ENCODE data around the gene ZNF865.

The ZNF865 gene

DNA sequence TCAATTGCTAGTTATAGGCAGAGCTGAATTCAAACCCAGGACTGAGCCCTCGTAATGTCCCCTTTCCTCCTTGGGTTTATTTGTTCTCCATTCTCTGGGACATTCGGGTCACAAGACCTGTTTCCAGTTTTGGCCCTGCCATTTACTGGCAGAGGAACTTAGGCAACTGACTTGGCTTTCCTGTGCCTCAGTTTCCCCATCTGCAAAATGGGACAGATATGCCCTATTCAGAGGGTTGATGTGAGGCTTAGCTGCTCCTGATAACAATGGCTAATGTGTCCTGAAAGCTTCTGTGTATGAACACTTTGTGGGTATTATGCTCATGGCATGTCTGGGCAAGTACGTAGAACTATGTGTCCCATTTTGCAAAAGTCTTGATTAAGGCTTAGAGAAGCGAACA lies 4.4 kb upstream of the ZNF865 start:
- in situ Hi-C loops (cut with HindIII; ENCODE audit: low pct_ligation_motif_present, low pct_unique_long_range_greater_than_20kb, low sequenced_read_pairs): no loop called here
- DNase-seq: no peak

DNA sequence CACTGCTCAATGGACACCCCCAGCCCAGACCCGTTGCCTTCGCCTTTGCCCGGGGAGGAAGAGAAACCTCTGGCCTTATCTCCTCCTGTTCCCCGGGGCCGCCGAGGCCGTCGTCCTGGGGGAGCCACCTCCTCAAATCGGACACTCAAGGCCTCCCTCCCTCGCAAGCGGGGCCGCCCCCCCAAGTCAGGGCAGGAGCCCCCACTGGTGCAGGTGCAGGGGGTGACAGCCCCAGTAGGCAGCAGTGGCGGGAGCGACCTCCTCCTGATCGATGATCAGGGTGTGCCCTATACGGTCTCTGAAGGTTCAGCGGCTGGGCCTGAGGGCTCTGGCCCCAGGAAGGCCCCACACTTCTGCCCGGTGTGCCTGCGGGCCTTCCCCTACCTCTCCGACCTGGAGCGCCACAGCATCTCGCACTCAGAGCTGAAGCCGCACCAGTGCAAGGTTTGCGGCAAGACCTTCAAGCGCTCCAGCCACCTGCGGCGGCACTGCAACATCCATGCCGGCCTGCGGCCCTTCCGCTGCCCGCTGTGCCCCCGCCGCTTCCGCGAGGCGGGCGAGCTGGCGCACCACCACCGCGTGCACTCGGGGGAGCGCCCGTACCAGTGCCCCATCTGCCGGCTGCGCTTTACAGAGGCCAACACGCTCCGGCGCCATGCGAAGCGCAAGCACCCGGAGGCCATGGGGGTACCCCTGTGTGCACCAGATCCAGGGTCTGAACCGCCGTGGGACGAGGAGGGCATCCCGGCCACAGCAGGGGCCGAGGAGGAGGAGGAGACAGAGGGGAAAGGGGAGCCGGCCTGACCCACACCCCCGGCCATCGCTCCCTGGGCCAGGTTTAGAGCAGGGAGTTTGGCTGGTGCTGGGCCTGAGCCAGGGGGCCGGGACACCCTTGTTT lies 3.1 kb upstream of the ZNF865 start:
- in situ Hi-C loops (cut with HindIII; ENCODE audit: low pct_ligation_motif_present, low pct_unique_long_range_greater_than_20kb, low sequenced_read_pairs): no loop called here
- DNase-seq: no peak

DNA sequence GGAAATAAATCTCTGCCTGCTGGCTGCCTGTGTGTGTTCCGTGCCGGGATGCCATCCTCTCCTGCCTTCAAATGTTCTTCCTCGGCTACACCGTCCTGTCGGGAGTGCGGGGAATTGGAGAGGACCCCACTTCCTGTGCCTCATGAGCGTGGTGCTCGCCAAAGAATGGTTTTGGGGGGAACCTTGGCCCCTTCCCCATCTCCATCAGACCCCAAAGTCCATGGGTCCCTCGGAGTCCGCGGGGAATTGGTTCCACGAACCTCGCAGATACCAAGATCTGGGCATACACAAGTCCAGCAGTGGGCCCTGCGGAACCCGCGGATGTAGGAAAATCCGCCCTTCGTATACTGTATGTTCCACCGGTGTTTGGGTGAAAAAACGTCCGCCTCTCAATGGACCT lies 2.3 kb upstream of the ZNF865 start:
- in situ Hi-C loops (cut with HindIII; ENCODE audit: low pct_ligation_motif_present, low pct_unique_long_range_greater_than_20kb, low sequenced_read_pairs): no loop called here
- DNase-seq: no peak

DNA sequence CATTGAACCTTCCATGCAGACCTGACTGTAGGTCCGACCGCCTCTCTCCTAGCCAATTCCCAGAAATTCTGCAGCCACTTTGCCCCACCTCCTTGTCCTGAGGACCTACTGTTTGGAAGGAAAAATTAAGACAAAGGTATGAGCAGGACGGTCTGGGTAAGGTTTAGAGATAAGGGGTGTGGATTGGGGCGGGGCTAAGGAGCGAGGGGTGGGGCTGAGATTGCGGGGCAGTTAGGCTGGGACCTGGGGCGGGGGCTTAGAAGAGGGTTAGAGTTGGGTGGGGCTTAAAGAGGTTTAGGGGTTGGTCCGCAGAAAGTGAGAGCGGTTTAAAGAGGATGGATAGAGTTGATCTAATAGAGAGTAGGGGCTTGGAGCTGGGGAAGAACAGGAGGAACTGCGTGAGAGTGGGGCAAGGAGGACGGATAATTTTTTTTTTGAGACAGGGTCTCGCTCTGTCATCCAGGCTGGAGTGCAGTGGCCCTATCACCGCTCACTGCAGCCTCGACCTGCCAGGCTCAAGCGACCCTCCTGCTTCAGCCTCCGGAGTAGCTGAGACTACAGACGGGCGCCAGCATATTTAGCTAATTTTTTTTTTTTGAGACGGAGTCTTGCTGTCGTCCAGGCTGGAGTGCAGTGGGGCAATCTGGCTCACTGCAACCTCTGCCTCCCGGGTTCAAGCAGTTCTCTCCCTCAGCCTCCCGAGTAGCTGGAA lies 1.7 kb upstream of the ZNF865 start:
- DNase-seq: no peak
- in situ Hi-C loops (cut with HindIII; ENCODE audit: low pct_ligation_motif_present, low pct_unique_long_range_greater_than_20kb, low sequenced_read_pairs): no loop called here

DNA sequence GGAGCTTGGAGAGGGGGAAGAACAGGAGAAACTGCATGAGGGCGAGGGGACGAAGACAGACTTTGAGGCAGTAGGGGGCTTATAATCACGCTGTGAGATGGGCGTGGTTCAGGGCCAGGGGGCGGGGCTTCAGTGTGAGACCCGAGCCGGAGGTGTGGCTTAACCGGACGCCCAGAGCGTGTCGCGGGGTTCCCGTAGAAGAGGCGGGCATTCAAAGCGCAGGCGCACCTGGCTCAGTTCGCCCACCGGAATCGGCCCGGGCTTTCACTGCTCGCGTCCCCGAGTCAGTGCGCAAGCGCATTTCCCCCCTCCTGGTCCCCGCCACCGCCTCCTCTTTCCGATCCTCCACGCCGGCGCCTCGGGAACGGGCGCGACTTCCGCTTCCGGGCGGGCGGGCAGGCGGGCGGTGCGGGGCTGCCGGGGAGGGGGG lies 225 bp upstream of the ZNF865 start:
- DNase-seq: peak; percentile 96
- in situ Hi-C loops (cut with HindIII; ENCODE audit: low pct_ligation_motif_present, low pct_unique_long_range_greater_than_20kb, low sequenced_read_pairs): no loop called here

DNA sequence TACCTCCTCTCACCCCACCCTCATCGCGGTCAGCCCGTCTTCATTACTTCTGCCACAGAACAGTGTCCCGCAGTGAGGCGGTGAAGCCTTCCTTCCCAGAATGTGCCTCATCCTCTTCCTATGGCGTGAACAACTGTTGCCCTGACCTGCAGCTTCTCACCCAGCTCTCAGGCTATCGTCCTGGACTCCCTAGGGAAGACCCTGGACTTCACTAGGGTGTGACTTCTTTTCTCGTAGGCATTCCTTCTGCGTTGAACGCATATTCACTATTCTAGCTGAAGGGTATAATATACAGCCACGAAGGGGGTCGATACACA lies 982 bp downstream of the ZNF865 start:
- DNase-seq: no peak
- in situ Hi-C loops (cut with HindIII; ENCODE audit: low pct_ligation_motif_present, low pct_unique_long_range_greater_than_20kb, low sequenced_read_pairs): no loop called here

DNA sequence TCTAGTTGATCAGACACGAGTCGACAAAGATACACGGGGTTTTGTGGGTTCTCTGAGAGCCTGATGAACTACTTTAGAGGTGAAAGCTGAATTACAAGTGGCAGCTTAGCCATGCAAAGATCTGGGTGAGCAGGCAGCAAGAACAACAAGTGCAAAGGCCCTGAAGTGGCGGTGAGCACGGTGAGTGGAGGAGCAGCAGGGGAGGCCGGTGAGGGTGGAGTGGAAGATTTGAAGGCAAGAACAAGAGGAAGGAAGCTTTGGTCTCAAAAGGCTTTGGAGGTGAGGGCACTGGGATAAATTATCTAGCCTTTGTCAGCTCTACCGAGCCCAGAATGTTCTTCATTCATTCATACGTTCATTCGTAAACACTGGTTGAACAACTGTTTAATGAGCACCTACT lies 1.4 kb downstream of the ZNF865 start:
- in situ Hi-C loops (cut with HindIII; ENCODE audit: low pct_ligation_motif_present, low pct_unique_long_range_greater_than_20kb, low sequenced_read_pairs): no loop called here
- DNase-seq: no peak

DNA sequence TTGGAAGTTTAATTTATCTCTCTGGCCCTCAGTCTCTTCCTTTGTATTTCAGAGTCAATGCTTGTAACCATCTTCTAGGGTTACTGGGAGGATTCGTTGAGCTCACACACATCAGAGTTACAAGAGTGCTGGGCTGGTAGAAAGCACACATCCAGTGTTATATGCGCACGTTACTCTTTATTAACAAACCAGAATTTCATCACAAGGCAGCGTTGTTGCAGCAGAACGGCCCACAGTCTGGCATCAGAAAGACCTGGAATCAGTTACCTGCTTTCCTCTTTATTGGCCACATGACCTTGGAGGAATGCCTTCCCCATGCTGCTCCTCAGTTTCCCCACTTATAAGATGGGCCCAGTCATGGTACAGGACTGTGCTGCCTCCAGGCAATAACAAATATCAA lies 3.9 kb downstream of the ZNF865 start:
- in situ Hi-C loops (cut with HindIII; ENCODE audit: low pct_ligation_motif_present, low pct_unique_long_range_greater_than_20kb, low sequenced_read_pairs): no loop called here
- DNase-seq: no peak

DNA sequence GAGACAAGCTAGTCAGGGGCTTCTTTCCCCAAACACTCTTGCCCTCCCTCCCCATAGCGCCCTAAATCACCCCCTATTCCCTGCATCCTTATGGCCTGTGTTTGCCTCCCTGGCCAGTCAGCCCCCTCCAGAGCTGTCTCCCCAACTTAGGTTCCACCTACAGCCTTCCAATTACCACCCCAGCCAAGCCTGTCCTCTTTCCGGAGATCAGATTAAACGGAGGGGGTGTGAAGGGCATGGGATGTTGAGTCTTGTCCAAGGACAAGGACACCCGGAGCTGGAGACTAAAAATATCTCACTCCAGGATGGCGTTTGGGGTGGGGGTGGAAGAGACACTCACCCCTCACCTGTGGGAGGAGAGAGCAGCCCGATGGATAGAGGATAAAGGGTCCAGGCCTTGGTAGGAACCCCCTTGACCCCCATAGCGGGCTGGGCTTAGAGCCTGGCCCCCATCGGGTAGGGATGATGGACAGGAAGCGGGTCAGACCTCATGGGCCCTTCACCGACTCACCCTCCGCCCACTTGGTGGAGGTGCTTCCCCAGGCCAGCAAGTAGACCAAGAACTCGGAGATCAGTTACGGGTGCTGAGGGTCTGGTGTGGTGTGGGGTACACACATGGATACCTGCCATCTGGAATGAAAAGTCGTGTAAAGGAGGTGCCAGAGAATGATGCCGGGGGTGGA lies 6.0 kb downstream of the ZNF865 start:
- no peak for DNase-seq
- in situ Hi-C loops (cut with HindIII; ENCODE audit: low pct_ligation_motif_present, low pct_unique_long_range_greater_than_20kb, low sequenced_read_pairs): no loop called here

DNA sequence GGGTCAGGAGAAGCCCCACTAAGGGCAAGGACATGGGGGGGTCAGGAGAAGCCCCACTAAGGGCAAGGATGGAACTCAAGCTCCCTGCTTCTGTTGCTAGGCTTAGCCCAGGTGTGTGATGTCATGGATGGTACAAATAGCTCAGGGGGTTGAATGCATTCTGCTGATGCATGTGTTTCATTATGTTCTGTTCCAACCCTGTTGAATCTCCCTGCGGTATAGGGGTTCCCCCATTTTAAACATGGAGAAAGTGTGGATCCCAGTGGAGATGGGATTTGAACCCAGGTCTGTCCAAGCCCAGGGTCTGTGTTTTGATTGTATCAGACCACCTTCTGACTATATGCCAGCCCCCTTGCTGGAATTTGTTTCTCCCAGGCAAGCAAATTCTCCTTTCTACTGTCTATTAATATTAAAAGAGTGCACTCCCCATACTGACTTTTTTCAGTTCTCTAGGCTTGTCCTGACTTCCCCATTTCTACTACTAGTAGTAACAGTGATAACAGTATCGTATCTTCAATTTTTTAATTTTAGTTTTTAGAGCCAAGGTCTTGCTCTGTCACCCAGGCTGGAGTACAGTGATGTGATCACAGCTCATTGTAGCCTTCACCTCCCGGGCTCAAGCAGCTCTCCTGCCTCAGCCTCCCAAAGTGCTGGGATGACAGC lies 6.7 kb downstream of the ZNF865 start:
- DNase-seq: no peak
- in situ Hi-C loops (cut with HindIII; ENCODE audit: low pct_ligation_motif_present, low pct_unique_long_range_greater_than_20kb, low sequenced_read_pairs): no loop called here

DNA sequence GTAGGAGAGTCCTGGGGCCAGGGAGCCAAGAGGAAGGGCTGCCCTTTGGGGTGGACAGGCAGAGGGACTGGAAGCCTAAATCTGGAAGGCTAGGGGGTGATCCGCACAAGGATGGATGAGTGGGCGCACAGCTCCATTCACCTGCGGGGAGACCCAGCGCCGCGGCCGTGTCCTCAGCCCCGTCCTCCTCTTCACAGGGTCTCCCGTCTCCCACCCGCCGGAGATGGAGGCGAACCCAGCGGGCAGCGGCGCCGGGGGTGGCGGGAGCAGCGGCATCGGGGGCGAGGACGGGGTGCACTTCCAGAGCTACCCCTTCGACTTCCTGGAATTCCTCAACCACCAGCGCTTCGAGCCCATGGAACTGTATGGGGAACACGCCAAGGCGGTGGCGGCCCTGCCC lies 7.9 kb downstream of the ZNF865 start:
- DNase-seq: no peak
- in situ Hi-C loops (cut with HindIII; ENCODE audit: low pct_ligation_motif_present, low pct_unique_long_range_greater_than_20kb, low sequenced_read_pairs): no loop called here

DNA sequence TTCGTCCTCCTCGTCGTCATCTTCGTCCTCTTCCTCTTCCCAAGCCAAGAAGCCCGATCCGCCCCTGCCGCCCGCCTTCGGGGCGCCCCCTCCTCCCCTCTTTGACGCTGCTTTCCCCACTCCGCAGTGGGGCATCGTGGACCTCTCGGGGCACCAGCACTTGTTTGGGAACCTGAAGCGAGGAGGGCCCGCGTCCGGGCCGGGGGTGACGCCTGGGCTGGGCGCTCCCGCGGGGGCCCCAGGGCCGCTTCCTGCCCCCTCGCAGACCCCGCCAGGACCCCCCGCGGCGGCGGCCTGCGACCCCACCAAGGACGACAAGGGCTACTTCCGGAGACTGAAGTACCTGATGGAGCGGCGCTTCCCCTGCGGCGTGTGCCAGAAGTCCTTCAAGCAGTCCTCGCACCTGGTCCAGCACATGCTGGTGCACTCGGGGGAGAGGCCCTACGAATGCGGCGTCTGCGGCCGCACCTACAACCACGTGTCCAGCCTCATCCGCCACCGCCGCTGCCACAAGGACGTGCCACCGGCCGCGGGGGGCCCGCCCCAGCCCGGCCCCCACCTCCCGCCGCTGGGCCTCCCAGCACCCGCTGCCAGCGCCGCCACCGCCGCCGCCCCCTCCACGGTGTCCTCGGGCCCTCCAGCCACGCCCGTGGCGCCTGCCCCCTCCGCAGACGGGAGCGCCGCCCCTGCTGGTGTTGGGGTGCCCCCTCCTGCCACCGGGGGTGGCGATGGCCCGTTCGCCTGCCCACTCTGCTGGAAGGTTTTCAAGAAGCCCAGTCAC lies 8.7 kb downstream of the ZNF865 start:
- in situ Hi-C loops (cut with HindIII; ENCODE audit: low pct_ligation_motif_present, low pct_unique_long_range_greater_than_20kb, low sequenced_read_pairs): no loop called here
- no peak for DNase-seq

DNA sequence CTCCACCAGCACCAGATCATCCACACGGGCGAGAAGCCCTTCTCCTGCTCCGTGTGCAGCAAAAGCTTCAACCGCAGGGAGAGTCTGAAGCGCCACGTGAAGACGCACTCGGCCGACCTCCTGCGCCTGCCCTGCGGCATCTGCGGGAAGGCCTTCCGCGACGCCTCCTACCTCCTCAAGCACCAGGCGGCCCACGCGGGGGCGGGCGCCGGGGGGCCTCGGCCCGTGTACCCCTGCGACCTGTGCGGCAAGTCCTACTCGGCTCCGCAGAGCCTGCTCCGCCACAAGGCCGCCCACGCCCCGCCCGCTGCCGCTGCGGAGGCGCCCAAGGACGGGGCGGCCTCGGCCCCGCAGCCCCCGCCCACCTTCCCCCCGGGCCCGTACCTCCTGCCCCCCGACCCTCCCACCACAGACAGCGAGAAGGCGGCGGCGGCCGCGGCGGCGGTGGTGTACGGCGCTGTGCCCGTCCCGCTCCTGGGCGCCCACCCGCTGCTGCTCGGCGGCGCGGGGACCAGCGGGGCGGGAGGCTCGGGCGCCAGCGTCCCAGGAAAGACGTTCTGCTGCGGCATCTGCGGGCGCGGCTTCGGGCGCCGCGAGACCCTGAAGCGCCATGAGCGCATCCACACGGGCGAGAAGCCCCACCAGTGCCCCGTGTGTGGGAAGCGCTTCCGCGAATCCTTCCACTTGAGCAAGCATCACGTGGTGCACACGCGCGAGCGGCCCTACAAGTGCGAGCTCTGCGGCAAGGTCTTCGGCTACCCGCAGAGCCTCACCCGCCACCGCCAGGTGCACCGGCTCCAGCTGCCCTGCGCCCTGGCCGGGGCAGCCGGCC lies 9.5 kb downstream of the ZNF865 start:
- DNase-seq: no peak
- in situ Hi-C loops (cut with HindIII; ENCODE audit: low pct_ligation_motif_present, low pct_unique_long_range_greater_than_20kb, low sequenced_read_pairs): no loop called here

DNA sequence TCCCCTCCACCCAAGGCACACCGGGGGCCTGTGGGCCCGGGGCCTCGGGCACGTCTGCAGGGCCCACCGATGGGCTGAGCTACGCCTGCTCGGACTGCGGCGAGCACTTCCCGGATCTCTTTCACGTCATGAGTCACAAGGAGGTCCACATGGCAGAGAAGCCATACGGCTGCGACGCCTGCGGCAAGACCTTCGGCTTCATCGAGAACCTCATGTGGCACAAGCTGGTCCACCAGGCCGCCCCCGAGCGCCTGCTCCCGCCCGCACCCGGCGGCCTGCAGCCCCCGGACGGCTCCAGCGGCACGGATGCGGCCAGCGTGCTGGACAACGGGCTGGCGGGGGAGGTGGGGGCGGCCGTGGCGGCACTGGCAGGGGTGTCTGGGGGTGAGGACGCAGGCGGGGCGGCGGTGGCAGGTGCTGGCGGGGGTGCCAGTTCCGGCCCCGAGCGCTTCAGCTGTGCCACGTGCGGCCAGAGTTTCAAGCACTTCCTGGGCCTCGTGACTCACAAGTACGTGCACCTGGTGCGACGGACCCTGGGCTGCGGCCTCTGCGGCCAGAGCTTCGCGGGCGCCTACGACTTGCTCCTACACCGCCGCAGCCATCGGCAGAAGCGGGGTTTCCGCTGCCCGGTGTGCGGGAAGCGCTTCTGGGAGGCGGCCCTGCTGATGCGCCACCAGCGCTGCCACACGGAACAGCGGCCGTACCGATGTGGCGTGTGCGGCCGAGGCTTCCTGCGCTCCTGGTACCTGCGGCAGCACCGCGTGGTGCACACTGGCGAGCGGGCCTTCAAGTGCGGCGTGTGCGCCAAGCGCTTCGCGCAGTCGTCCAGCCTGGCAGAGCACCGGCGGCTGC lies 10.3 kb downstream of the ZNF865 start:
- in situ Hi-C loops (cut with HindIII; ENCODE audit: low pct_ligation_motif_present, low pct_unique_long_range_greater_than_20kb, low sequenced_read_pairs): no loop called here
- DNase-seq: no peak

DNA sequence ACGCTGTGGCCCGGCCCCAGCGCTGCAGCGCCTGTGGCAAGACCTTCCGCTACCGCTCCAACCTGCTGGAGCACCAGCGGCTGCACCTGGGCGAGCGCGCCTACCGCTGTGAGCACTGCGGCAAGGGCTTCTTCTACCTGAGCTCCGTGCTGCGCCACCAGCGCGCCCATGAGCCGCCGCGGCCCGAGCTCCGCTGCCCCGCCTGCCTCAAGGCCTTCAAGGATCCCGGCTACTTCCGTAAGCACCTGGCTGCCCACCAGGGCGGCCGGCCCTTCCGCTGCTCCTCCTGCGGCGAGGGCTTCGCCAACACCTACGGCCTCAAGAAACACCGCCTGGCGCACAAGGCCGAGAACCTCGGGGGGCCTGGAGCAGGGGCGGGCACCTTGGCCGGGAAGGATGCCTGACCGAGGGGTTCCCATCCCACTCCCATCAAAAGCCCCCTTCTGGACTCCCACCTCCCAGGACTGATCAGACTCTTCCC lies 11.0 kb downstream of the ZNF865 start:
- in situ Hi-C loops (cut with HindIII; ENCODE audit: low pct_ligation_motif_present, low pct_unique_long_range_greater_than_20kb, low sequenced_read_pairs): no loop called here

DNA sequence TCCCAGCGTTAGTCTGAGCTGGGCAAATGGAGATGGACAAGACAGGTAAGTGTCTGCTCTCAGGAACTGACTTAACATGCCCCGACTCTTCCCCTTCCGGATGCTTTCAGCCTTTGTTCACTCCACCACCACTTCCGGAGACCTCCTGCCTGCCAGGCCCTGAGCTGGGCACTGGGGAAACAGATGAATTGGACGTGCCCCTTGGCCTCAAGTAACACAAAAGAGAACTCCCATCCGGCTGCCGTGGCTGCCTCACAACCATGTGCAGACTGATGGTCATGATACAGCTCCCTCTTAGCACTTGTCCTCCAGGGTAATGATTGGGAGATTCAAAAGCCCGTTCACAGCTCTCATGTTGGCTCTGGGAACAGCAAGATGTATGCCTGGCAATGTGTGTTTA lies 12.0 kb downstream of the ZNF865 start:
- no peak for DNase-seq
- in situ Hi-C loops (cut with HindIII; ENCODE audit: low pct_ligation_motif_present, low pct_unique_long_range_greater_than_20kb, low sequenced_read_pairs): no loop called here

More for the DNA sequence above, 11.0 kb downstream of the ZNF865 start:
- no peak for DNase-seq

DNA sequence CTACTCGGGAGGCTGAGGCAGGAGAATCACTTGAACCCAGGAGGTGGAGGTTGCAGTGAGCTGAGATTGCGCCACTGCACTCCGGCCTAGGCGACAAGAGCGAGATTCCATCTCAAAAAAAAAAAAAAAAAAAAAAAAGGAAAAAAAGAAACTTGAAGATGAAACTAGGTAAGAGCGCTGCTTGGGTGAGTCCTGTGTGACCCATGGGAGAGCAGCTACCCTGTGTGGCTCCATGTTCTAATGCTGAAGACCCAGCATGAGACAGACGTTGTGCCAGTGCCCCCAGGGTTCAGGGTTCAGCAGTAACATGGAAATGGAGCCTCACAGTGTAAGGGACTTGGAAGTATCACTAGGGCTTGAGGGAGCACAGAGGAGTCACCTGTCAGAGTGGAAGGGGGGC lies 13.0 kb downstream of the ZNF865 start:
- DNase-seq: no peak
- in situ Hi-C loops (cut with HindIII; ENCODE audit: low pct_ligation_motif_present, low pct_unique_long_range_greater_than_20kb, low sequenced_read_pairs): no loop called here

Measured in ACHN (cell line).